HG03196 (cell line): ENCODE results near the gene TMEM123.
A peak's percentile ranks its signal among the peaks of the same experiment; 100 is the strongest.
"Not testable (repeated sequence)": the region's sequence is repeated elsewhere in the genome, so short reads cannot be mapped to it uniquely, and the experiment has no call there.

Source experiments
- ATAC-seq: cut with Tn5 transposase; IDR thresholded peaks from one replicate; pipeline ENCODE4 v1.9.1; 2021; ENCODE audit not compliant: unreplicated experiment

TMEM123 gene

DNA sequence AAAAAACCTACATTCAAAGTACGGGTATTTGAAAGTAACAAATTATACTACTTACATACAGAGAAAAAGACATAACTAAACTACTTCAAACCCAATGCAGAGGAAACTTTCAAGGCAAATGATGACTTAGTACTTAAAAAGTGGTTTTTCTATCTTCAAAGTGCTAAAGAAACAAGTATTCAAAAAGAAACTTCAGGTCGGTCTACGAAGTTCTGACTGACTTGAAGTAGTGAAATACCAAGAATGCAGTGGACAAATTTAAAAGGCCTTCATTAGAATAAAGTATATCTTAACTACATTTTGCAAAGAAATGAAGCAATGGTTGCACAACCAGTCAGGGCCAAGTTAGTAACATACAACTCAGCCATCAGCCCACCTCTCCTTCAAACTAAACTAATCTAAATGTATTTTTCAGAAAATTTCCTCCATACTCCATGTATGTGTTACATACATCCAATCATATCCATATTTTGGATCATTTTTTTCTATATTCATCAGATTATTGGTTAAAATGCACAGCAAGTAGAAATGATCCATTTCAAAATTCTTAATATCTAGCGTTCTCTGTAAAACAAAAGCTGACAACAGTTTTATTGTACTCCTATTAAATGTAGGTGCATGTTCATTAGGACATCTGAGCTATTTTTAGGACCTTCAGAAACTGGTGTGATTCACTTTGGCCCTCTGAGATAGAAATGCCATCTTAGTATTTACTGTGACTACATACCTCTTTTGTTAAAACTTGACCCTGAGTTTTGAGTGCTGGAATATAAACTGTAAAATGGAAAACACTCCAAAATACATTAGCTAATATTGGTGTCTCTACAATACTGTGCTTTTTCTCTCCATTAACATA is 55.6 kb downstream of the TMEM123 start:
- ATAC-seq = no peak

DNA sequence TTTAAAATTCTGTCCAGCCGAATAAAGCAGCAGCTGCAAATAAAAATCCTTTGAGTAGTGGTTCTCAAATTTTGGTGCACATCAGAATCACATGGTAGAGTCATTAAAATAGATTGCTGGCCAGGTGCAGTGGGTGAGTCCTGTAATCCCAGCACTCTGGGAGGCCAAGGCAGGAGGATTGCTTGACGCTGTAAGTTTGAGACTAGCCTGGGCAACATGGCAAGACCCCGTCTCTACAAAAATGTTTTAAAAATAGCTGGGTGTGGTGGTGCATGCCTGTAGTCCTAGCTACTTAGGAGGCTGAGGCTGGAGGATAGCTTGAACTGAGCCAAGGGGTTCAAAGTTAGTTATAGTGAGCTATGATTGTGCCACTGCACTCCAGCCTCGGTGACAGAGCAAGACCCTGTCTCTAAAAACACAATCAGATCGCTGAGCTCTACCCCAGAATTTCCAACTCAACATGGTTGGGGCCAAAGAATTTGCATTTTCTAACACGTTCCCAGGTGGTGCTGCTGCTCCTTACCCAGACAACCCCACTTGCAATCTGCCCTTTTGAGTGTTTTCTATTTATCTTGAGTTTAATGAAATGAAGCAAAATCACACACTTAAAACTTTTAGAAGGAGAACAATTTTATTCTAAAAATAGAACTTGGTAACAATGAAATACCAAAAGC is 56.7 kb downstream of the TMEM123 start:
- ATAC-seq = no peak

DNA sequence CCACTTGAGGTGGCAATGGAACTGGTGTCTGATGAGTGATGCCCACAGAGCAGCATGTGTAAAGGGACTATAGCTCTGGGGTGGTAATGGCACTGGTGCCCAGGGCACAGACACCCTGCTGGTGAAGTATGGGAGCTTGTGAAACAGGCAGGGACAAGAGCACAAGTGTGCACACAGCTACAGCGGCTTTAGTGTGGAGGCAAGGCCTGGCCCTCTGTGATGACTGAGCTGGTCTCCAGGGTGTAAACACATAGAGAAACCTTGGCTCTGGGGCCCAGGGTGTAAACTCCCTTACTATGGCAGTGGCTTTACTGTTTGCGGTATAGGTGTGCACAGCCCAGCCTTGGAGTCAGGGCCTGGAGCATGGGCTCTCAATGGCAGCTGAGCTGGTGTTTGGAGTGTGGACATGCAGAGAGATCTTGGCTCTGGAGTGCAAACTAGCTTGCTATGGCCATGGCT is 59.3 kb downstream of the TMEM123 start:
- ATAC-seq = no peak

DNA sequence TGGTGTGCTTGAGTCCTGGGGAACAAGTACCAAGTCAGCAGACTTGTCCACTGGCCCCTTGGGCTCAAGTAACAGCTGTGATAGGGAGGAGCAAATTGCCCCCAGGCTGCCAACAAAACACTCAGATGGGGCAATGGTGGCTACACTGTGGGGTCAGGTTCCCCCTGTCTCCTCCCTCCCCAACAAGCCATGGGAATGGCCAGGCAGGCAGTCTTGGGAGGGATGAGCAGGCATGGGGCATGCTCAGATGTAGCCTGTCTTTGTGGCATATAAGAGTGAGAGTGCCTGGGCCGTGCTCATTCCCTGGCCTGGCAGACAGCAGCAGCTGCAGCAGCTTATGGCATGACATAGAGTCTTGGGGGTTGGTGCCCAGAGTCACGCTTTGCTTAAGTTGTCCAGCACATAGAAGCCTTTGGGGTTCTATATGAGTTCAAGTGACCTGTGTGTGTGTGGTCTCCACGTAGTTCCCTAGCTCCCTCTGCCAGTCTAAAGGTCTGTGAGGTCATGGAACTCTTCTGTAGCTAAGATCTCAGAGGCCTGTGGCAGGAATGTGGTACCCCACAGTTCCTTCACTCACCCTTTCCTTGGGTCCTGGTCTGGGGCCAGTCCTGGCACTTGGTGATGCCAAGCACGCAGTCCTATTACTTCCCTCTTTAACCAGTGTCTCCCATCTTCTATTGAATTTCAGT is 60.9 kb downstream of the TMEM123 start:
- ATAC-seq = no peak

DNA sequence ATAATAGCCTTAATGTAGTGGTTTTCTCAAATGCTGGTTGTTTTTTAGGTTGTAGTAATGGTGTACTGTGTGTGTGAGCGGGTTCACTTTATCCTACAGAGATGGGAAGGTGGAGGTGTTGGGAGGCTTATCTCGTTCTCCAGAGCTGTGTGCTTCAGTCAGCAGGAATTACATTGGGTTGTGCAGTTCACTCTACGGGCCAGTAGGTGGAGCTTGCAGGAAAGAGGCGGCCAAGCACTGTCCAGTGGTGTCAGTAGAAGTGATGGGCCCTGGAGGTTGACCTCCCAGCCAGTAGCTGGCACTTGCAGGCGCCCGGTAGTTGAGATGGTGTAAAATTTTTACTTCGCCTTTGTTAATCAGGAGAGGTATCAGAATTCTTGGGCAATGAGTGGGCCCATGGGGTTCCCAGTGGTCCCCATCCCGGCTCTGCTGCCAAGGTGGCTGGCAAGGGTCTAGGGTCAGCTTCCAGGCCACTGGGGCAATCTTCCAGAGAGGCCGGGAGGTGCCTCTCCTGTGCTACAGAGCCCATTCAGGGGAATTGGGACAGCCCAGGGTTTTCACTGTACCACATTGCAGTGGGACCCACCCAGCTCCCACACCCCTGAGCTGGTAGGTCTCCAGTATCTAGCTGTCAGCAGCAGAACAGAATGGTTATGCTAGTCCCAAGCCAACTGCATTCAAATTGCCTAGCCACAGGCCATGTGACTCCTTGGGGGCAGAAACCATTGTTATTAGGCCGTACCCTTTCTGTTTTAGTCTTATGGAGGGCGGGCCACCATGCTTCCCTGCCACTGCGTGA is 61.7 kb downstream of the TMEM123 start:
- peak; percentile 82 for ATAC-seq

DNA sequence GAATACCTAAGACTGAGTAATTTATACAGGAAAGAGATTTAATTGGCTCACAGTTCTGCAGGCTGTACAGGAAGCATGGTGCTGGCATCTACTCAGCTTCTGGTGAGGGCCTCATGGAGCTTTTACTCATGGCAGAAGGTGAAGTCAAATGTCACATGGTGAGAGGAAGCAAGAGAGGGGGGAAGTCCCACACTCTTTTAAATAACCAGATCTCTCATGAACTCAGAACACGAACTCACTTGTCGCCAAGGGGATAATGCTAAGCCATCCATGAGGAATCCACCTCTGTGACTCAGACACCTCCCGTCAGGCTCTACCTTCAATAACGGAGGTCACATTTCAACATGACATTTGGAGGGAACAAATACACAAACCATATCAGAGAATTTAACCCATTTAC is 63.3 kb downstream of the TMEM123 start:
- ATAC-seq = no peak

DNA sequence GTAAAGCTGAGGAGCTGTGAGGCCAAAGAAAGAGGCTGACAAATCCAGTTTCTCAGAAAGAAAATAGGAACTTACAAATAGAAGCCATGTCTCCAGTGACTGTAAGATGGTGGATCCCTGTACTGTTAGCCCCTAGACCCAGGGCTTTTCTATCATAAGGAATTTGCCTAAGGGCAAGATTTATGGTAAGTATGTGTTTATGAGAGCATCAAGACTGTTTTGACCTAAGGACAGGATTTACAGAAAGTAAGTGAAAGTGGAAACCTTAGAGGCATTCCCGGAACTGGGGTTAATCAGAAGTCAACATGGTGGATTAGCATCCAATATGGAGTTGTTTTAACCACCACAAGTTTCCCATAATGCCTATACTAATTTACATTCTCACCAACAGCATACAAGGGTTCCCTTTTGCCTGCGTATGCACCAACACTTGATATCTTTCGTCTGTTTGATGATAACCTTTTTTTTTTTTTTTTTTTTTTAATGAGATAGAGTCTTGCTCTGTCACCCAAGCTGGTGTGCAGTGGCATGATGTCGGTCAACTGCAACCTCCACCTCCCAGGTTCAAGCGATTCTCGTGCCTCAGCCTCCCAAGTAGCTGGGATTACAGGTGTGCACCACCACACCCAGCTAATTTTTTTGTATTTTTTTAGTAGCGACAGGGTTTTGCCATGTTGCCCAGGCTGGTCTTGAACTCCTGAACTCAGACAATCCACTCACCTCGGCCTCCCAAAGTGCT is 65.4 kb downstream of the TMEM123 start:
- no peak for ATAC-seq

DNA sequence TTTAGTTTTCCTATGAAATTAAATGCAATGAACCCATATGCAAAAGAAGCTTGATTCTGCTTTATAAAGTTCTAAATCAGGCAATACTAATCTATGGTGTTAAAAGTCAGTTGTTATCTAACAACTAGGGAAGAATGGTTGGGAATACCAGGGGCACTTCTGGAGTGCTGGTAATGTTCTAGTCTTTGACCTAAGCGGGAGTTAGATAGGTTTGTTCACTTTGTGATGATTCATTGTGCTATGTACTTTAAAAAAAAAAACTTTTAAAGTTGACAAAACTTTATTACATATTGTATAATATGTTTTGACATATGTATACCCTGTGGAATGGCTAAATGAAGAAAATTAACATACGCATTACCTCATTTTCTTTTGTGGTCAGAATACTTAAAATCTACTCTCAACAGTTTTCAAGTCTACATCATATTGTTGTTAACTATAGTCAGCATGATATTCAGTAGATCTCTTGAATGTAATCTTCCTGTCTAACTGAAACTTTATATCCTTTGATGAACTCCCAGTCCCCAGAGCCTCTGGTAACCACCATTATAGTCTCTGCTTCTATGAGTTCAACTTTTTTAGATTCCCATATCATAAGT is 66.3 kb downstream of the TMEM123 start:
- no peak for ATAC-seq

DNA sequence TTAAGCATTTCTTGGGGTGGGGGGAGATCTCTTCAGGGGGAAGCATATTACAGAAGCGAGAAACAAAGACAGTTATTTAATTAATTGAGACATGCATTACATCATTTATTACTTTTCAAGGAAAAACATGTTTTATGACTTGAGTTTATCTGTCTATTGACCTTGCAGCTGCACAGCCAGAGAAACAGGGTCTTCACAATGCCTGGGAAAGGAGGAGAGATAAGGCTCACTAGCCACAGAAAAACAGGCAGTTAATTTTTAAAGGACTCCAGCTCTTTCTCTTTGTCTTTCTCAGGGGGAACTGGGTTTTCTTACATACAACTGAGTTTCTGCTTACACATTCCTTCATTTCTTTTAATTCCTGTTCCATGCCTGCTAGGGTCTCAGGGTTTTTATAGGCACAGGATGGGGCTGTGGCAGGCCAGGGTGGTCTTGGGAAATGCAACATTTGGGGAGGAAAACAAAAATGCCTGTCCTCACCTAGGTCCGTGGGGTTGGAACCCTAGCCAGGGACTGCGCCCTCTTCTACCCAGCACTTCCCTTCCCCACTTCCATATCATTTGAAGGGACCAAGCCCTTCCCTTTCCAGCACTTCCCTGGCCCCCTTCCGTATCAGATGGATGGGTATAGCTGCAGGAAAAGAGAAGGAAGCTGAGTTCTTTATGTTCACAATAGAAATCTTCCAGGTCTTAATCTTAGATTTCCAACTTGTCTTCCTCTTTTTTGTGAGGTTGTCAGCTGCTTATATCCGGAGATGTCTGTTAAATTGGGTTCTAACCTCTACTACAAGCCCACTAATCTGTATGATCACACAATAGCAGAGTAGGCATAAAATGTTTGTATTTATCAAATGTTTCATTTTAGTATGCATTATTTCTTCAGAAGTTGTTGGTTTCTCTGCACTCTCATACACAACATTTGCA is 67.2 kb downstream of the TMEM123 start:
- ATAC-seq = no peak

DNA sequence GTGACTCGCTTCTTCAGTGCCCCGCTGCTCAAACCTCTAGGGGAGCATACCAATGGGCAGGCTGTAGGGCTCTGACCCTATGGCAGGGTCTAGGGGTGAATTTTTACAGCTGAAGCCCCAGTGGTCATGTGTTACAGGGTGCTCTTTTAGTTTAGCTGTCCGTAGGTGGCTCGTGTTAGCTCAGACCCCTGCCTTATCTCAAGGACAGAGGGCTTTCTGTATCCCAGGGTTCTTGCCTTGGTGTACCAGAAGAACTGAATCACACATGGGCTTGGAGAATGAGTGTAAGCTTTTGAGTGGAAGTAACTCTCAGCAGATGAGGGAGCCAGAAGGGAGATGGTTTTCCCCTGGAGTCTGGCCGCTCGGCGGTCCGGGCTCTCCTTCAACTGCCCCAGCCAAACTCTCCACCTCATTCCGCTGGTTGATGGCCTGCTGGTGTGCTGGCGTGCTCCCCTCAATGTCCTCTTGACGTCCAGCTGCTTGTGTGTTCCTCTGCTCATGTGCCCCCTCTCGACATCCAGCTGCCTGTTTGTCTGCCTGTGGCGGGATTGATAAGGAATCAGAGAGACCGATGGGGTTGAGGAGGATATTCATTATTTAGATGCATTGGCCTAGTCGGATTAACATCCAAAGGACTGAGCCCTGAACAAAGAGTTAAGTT is 68.0 kb downstream of the TMEM123 start:
- no peak for ATAC-seq

DNA sequence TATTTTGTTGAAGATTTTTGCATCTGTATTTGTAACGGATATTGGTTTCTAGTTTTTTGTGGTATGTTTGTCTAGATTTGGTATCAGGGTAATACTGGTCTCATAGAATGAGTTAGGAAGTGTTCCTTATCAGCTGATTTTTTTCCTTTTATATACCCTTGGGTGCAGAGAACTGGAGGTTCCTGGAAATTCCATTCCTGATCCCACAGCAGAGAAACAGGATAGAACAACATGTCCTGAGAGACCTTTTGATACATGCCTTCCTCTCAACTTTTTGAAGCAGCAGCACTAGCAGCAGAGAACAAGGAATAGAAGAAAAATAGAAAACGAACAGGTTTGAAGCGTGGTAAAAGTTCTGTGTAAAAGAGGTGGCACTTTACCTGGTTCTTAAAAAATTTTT is 68.7 kb downstream of the TMEM123 start:
- no peak for ATAC-seq

DNA sequence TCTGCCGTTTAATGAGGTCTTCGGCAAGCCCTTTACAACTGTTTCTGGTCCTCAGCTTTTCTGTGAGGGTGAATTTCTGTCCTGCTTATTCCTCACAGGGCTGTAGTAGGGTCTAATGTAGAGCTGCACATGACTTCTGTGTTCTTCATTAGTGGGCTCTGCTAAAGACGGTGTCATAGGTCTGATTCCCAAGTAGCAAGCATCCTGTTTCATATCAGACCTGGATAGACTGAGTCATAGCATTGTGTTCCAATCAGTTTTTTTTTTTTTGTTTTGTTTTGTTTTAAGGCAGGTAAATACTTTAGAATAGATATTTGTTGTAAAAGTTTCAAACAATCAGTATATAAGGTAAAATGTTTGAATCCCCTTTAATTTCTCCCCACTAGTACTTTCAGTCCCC is 70.2 kb downstream of the TMEM123 start:
- no peak for ATAC-seq

DNA sequence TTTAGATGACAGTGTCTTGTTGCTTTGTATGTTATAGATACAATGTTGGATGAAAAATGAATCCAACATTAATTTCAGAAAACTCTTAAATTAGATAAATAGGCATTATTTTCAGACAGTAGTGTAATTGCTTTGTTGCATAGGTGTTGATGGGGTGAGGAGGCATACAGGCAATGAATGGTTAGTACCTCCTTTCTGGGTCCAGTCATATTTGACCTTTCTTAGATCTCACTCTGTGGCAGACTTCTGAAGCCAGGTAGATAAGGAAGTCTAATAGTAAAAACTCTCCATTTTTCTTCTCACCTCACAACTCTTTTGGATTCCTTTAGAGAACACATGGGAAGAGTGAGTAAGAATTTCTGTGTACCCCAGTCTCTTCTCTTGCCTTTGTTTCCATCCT is 73.7 kb downstream of the TMEM123 start:
- ATAC-seq = no peak

DNA sequence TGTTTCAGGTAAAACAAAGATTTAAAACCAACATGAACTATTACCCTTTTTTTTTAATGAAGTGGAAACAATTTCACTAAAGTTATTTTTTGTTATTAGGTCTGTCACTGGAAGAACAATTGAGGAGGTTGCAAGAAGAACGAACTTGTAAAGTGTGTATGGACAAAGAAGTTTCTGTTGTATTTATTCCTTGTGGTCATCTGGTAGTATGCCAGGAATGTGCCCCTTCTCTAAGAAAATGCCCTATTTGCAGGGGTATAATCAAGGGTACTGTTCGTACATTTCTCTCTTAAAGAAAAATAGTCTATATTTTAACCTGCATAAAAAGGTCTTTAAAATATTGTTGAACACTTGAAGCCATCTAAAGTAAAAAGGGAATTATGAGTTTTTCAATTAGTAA is 74.7 kb downstream of the TMEM123 start:
- no peak for ATAC-seq

DNA sequence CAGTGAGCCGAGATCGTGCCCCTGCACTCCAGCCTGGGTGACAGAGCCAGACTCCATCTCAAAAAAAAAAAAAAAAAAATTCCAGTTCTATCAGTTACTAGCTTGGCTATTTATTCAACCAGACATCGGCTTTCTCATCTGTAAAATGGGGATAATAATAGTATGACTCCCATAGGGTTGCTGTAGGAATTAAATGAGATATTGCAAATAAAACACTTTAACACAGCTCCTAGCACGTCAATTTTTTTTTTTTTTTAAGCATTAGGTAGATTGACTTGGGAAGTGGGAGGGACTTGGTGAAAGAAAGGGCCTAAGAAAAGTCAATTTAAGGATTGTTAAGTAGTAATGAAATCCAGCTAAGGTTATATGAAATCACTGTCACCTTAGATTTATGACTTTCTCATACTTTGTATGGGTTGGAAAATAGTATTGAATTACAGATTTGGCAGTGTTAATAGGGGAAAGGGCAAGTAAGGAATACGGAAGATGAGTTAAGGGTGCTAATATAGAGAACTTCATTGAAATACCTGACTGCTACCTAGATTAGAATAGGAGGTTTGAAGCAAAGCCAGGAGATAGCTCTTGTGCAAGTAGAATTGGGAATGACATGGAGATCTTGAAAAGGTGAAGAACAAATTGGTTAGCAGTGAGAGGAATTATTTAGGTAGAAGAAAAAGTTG is 76.7 kb downstream of the TMEM123 start:
- ATAC-seq = no peak

DNA sequence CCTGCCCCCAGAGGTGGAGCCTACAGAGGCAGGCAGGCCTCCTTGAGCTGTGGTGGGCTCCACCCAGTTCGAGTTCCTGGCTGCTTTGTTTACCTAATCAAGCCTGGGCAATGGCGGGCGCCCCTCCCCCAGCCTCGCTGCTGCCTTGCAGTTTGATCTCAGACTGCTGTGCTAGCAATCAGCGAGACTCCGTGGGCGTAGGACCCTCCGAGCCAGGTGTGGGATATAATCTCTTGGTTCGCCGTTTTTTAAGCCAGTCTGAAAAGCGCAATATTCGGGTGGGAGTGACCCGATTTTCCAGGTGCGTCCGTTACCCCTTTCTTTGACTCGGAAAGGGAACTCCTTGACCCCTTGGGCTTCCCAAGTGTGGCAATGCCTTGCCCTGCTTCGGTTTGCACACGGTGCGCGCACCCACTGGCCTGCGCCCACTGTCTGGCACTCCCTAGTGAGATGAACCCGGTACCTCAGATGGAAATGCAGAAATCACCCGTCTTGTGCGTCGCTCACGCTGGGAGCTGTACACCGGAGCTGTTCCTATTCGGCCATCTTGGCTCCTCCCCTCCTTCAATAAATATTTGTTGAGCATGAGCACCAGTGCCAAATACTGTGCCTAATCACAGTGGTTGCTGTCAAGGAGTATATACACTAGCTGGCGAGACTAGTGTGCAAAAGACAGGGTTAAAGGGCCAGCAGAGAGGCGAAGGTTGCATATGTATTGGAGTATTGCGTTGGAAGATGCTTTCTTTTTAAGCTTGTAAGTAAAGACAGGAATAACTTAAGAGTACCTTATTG is 77.7 kb downstream of the TMEM123 start:
- ATAC-seq = not testable (repeated sequence)

DNA sequence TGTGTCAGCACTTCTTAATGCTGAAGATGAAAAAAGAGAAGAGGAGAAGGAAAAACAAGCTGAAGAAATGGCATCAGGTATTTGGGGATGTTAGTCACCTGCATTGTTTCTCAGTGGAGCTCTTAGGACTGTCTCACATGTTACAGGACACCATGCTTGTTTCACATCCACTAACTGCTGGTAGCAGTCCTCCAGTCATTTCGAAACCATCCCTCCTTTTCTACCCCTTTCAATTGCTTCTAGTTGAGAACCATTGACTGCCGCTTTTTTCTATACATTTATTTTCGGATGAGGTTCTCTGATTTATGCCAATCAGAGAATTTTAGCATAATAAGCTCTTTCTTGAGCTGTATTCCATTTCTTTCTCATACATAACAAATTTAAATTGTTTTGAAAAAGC is 84.1 kb downstream of the TMEM123 start:
- ATAC-seq = peak; percentile 100
